OCI-LY7 (cell line): ENCODE measurements around the gene DAZL. TPM values are rescaled to one million over a fixed set of nuclear protein-coding genes. Genes with fewer than 3 reads are reported as not detected.

Experiments
- BruUV-seq: library from RNA; stranded (reverse); fragments of 400-500 nt; replicated peaks from 2 replicates; lab custom pipeline; 2021; lab: Mats Ljungman, UMichigan
- CTCF ChIA-PET: fragments of 300-600 bp; sonication (Branson Sonifier 250); formaldehyde crosslinking; loops from one replicate; lab custom pipeline; 2022; ENCODE audit warnings: antibody characterized with exemption; ENCODE audit not compliant: unreplicated experiment; lab: Charles Lee
- POLR2A ChIA-PET: fragments of 300-600 bp; sonication (Branson Sonifier 250); formaldehyde crosslinking; loops from one replicate; lab custom pipeline; 2022; ENCODE audit warnings: antibody characterized with exemption; lab: Charles Lee
- DNase-seq: peaks from one replicate; pipeline ENCODE4 v3.0.0-alpha.2; 2015; ENCODE audit warnings: low spot score
- H2AFZ ChIP-seq: fragments of 200-600 bp; sonication (generic), shearing (Covaris generic); 2 replicates; pipeline ENCODE4 v1.6.1; 2014; ENCODE audit warnings: mild to moderate bottlenecking, antibody characterized with exemption, low read length, moderate library complexity
- H3K27ac ChIP-seq: fragments of 200-600 bp; sonication (generic); 2 replicates; pipeline ENCODE4 v1.5.1; 2014; ENCODE audit warnings: mixed run types, low read depth, mild to moderate bottlenecking, moderate library complexity, low read length, inconsistent platforms; ENCODE audit not compliant: poor library complexity, severe bottlenecking
- H3K36me3 ChIP-seq: fragments of 200-600 bp; sonication (generic); 2 replicates; pipeline ENCODE4 v1.6.1; 2014; ENCODE audit warnings: mild to moderate bottlenecking, antibody characterized with exemption, low read length, moderate library complexity, mixed read lengths; ENCODE audit not compliant: insufficient read depth
- H3K4me1 ChIP-seq: fragments of 200-600 bp; sonication (generic); 2 replicates; pipeline ENCODE4 v1.5.1; 2014; ENCODE audit warnings: mild to moderate bottlenecking, low read length; ENCODE audit not compliant: insufficient read depth, poor library complexity, severe bottlenecking
- H3K4me2 ChIP-seq: fragments of 200-600 bp; sonication (generic); 2 replicates; pipeline ENCODE4 v1.6.1; 2014; ENCODE audit warnings: mild to moderate bottlenecking, low read length
- H3K4me3 ChIP-seq: fragments of 200-600 bp; sonication (generic); 2 replicates; pipeline ENCODE4 v1.5.1; 2014; ENCODE audit warnings: mild to moderate bottlenecking, low read depth, low read length; ENCODE audit not compliant: poor library complexity, severe bottlenecking
- H3K79me2 ChIP-seq: fragments of 200-600 bp; sonication (generic); 2 replicates; pipeline ENCODE4 v1.6.1; 2016; ENCODE audit warnings: low read depth, mild to moderate bottlenecking, low read length, moderate library complexity, mixed read lengths; ENCODE audit not compliant: insufficient read depth
- H3K9me2 ChIP-seq: fragments of 200-600 bp; sonication (generic); 2 replicates; pipeline ENCODE4 v1.6.1; 2016; ENCODE audit warnings: mild to moderate bottlenecking, low read length, mixed read lengths; ENCODE audit not compliant: insufficient read depth
- H3K9me3 ChIP-seq: fragments of 200-600 bp; sonication (generic); 2 replicates; pipeline ENCODE4 v1.6.1; 2014; ENCODE audit warnings: mild to moderate bottlenecking, mixed run types, low read length, mixed read lengths
- H4K20me1 ChIP-seq: fragments of 200-600 bp; sonication (generic); 2 replicates; pipeline ENCODE4 v1.6.1; 2014; ENCODE audit warnings: mild to moderate bottlenecking, antibody characterized with exemption, low read length, moderate library complexity, mixed read lengths; ENCODE audit not compliant: insufficient read depth
- CTCF ChIP-seq: fragments of 200-600 bp; sonication (generic); conservative IDR thresholded peaks from 2 replicates; pipeline ENCODE4 v1.5.1; 2014; ENCODE audit warnings: mild to moderate bottlenecking, antibody characterized with exemption, low read length, moderate library complexity, mixed read lengths
- EZH2phosphoT487 ChIP-seq: fragments of 200-600 bp; sonication (generic); IDR thresholded peaks from 2 replicates; pipeline ENCODE4 v1.6.1; 2018; ENCODE audit warnings: low read depth, borderline replicate concordance, mild to moderate bottlenecking, mixed run types, antibody characterized with exemption, low read length, moderate library complexity, mixed read lengths
- intact Hi-C: fragments of 100-400 bp; cut with micrococcal nuclease; formaldehyde crosslinking; loops from one replicate; pipeline ENCODE4 v1.10.0; 2022; ENCODE audit not compliant: unreplicated experiment
- total RNA-seq, 2 experiments: library from RNA; depleted of rRNA in 1 of 2; stranded (reverse); fragments of >200 nt in 1 of 2; shearing (Covaris generic) in 1 of 2; gene quantifications; 2 replicates each; pipeline ENCODE4 v1.2.3, GENCODE V29; 2014 to 2022

Gene DAZL
- total RNA-seq, 2 experiments from 2014 or later: not detected

- no peaks in the 10 kb centered on the region for H3K9me2 ChIP-seq
- CTCF ChIA-PET: no interaction called here
- no peak overlapping the region for H3K4me3 ChIP-seq
- TF ChIP-seq EZH2phosphoT487: no peak
- TF ChIP-seq CTCF: no peak
- no peaks in the 10 kb centered on the region for H3K9me3 ChIP-seq
- no peaks in the 10 kb centered on the region for H3K4me1 ChIP-seq
- no peaks in the 10 kb centered on the region for H4K20me1 ChIP-seq
- BruUV-seq: no TSS peak
- no peaks in the 10 kb centered on the region for H3K36me3 ChIP-seq
- DNase-seq: no peak
- intact Hi-C loops: no loop called here
- H3K27ac ChIP-seq: no peak overlapping the region
- no peak overlapping the region for H2AFZ ChIP-seq
- no peaks in the 10 kb centered on the region for H3K79me2 ChIP-seq
- POLR2A ChIA-PET: interaction anchor here (0.6 to 0.7 kb wide), 2 partner anchors 13 to 659 kb away, joined by 3 read pairs; no protein-coding TSS in a partner anchor
- H3K4me2 ChIP-seq: no peak overlapping the region
Measured at GRCh38 chr3:16570113-16570512, 35.1 kb downstream of the DAZL start.

GRCh38 chr3:16568532-16568931 is 36.7 kb downstream of the DAZL start:
- Histone ChIP-seq H2AFZ (no peak overlapping the region), H3K4me3 (no peak overlapping the region), H3K79me2 (no peaks in the 10 kb centered on the region), H3K9me3 (peaks cover under 1% of the 10 kb centered on the region; the same call in 1 of the 2 replicates), H3K4me1 (no peaks in the 10 kb centered on the region), H3K27ac (no peak overlapping the region), H4K20me1 (no peaks in the 10 kb centered on the region), H3K4me2 (no peak overlapping the region), H3K36me3 (no peaks in the 10 kb centered on the region), H3K9me2 (no peaks in the 10 kb centered on the region)
- CTCF ChIA-PET: interaction anchor here (0.7 kb wide), 1 partner anchor 280 kb away, joined by 3 read pairs; no protein-coding TSS in a partner anchor
- no TSS peak for BruUV-seq
- POLR2A ChIA-PET: interaction anchor here (1.1 kb wide), 1 partner anchor 9 kb away, joined by 3 read pairs; no protein-coding TSS in a partner anchor
- no peak for TF ChIP-seq EZH2phosphoT487
- TF ChIP-seq CTCF: no peak
- intact Hi-C loops: no loop called here
- DNase-seq: no peak

DNA sequence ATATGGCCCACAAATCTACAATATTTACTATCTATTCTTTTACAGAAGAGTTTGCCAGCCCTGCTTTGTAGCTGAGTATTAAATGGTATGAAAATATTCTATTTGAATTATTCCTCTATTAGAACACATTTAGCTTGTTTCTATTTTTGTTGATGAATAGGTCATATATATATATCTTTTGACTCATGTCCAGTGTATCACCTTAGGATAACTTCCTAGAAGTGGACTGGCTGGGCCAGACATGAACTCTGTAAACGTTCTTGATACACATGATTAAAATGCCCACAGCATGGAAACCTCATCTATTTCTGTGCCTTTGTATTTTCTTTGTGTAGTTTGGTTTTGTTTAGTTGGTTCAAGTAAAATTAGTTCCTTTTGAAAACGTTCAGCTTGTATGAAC is 37.1 kb downstream of the DAZL start:
- no TSS peak for BruUV-seq
- H3K4me2 ChIP-seq: no peak overlapping the region
- no peak overlapping the region for H3K4me3 ChIP-seq
- H3K4me1 ChIP-seq: no peaks in the 10 kb centered on the region
- POLR2A ChIA-PET: interaction anchor here (0.6 to 1.1 kb wide), 2 partner anchors 8 to 177 kb away, joined by 3 read pairs; no protein-coding TSS in a partner anchor
- DNase-seq: no peak
- H3K9me2 ChIP-seq: no peaks in the 10 kb centered on the region
- peaks cover 5% of the 10 kb centered on the region for H3K9me3 ChIP-seq
- H4K20me1 ChIP-seq: no peaks in the 10 kb centered on the region
- CTCF ChIA-PET: interaction anchor here (0.7 kb wide), 1 partner anchor 279 kb away, joined by 3 read pairs; no protein-coding TSS in a partner anchor
- no peak for TF ChIP-seq EZH2phosphoT487
- no peak for TF ChIP-seq CTCF
- no peak overlapping the region for H3K27ac ChIP-seq
- no peak overlapping the region for H2AFZ ChIP-seq
- no peaks in the 10 kb centered on the region for H3K36me3 ChIP-seq
- no peaks in the 10 kb centered on the region for H3K79me2 ChIP-seq
- intact Hi-C loops: no loop called here
